IMR-90 (cell line): Measurements from ENCODE around the gene ZNF526. TPM values are rescaled to one million over a fixed set of nuclear protein-coding genes. Genes with fewer than 3 reads are reported as not detected.

Source experiments
- ATAC-seq: fragments of 200-7000 bp; cut with Tn5 transposase; 2 replicates; pipeline ENCODE4 v1.9.1; 2020; ENCODE audit warnings: low read depth, mild to moderate bottlenecking, moderate library complexity
- BruUV-seq: library from RNA; stranded (reverse); fragments of 400-500 nt; replicated peaks from 2 replicates; lab custom pipeline; 2021; lab: Mats Ljungman, UMichigan
- CTCF ChIA-PET: fragments of 300-600 bp; formaldehyde crosslinking; extraction: SDS; loops from one replicate; lab custom pipeline; 2021; ENCODE audit warnings: antibody characterized with exemption; lab: Yijun Ruan, JAX
- POLR2A ChIA-PET: fragments of 300-600 bp; sonication (Branson Sonifier 250); formaldehyde crosslinking; loops from one replicate; lab custom pipeline; 2022; ENCODE audit warnings: antibody characterized with exemption; ENCODE audit not compliant: unreplicated experiment; lab: Charles Lee
- DNase-seq: peaks from one replicate; pipeline ENCODE4 v3.0.0; 2013
- H2AFZ ChIP-seq: replicated peaks from 2 replicates; pipeline ENCODE3; 2013; ENCODE audit warnings: low read length, mild to moderate bottlenecking; ENCODE audit not compliant: poor library complexity
- H2AK5ac ChIP-seq: 2 replicates; pipeline ENCODE4 v1.6.1; 2013; ENCODE audit warnings: low read depth, low read length, inconsistent platforms
- H2AK9ac ChIP-seq: replicated peaks from 2 replicates; pipeline ENCODE3; 2013; ENCODE audit warnings: mild to moderate bottlenecking, low read depth, low read length, moderate library complexity; ENCODE audit not compliant: poor library complexity
- H2BK120ac ChIP-seq: 2 replicates; pipeline ENCODE4 v1.6.1; 2013; ENCODE audit warnings: low read depth, low read length, inconsistent platforms
- H2BK15ac ChIP-seq: 3 replicates; pipeline ENCODE4 v1.6.1; 2013; ENCODE audit warnings: low read depth, low read length, inconsistent platforms
- H2BK20ac ChIP-seq: 2 replicates; pipeline ENCODE4 v1.6.1; 2013; ENCODE audit warnings: low read depth, mild to moderate bottlenecking, inconsistent platforms, low read length, moderate library complexity
- H2BK5ac ChIP-seq: 2 replicates; pipeline ENCODE4 v1.6.1; 2013; ENCODE audit warnings: mild to moderate bottlenecking, low read depth, low read length, inconsistent platforms; ENCODE audit not compliant: poor library complexity, severe bottlenecking
- H3K14ac ChIP-seq: replicated peaks from 2 replicates; pipeline ENCODE4 v1.6.1; 2013; ENCODE audit warnings: low read depth, low read length, inconsistent platforms
- H3K18ac ChIP-seq: 2 replicates; pipeline ENCODE4 v1.6.1; 2013; ENCODE audit warnings: low read depth, low read length, control low read depth
- H3K23ac ChIP-seq: 2 replicates; pipeline ENCODE4 v1.6.1; 2013; ENCODE audit warnings: low read depth, low read length, inconsistent platforms
- H3K27ac ChIP-seq: 2 replicates; pipeline ENCODE4 v1.5.1; 2013; ENCODE audit warnings: mild to moderate bottlenecking, control low read depth, low read length; ENCODE audit not compliant: insufficient read depth
- H3K27me3 ChIP-seq: 2 replicates; pipeline ENCODE4 v1.6.1; 2013; ENCODE audit warnings: low read length; ENCODE audit not compliant: control insufficient read depth, insufficient read depth
- H3K36me3 ChIP-seq: 2 replicates; pipeline ENCODE4 v1.6.1; 2013; ENCODE audit warnings: low read length, mixed read lengths; ENCODE audit not compliant: control insufficient read depth, insufficient read depth
- H3K4ac ChIP-seq: 2 replicates; pipeline ENCODE4 v1.6.1; 2013; ENCODE audit warnings: low read depth, low read length, inconsistent platforms
- H3K4me1 ChIP-seq: 2 replicates; pipeline ENCODE4 v1.6.1; 2013; ENCODE audit warnings: low read length, mixed read lengths; ENCODE audit not compliant: control insufficient read depth, insufficient read depth
- H3K4me2 ChIP-seq: 2 replicates; pipeline ENCODE4 v1.6.1; 2013; ENCODE audit warnings: low read depth, mild to moderate bottlenecking, control low read depth, low read length, moderate library complexity
- H3K4me3 ChIP-seq: 2 replicates; pipeline ENCODE4 v1.5.1; 2013; ENCODE audit warnings: low read depth, mild to moderate bottlenecking, control low read depth, low read length, moderate library complexity; ENCODE audit not compliant: insufficient read depth
- H3K56ac ChIP-seq: 2 replicates; pipeline ENCODE4 v1.6.1; 2013; ENCODE audit warnings: low read length, inconsistent platforms; ENCODE audit not compliant: insufficient read depth; ENCODE audit errors: extremely low read depth
- H3K79me1 ChIP-seq, 2 experiments: 2 replicates each; pipeline ENCODE4 v1.6.1; 2013; ENCODE audit warnings: low read length in 2 of 2, inconsistent platforms in 1 of 2, low read depth in 1 of 2
- H3K9ac ChIP-seq: 2 replicates; pipeline ENCODE4 v1.6.1; 2013; ENCODE audit warnings: low read depth, low read length, control low read depth
- H3K9me1 ChIP-seq: 2 replicates; pipeline ENCODE4 v1.6.1; 2013; ENCODE audit warnings: low read length, inconsistent platforms; ENCODE audit not compliant: insufficient read depth
- H3K9me3 ChIP-seq: 2 replicates; pipeline ENCODE4 v1.6.1; 2013; ENCODE audit warnings: low read length; ENCODE audit not compliant: control insufficient read depth, insufficient read depth
- H4K20me1 ChIP-seq: 2 replicates; pipeline ENCODE4 v1.6.1; 2013; ENCODE audit warnings: low read length, inconsistent platforms; ENCODE audit not compliant: insufficient read depth
- H4K5ac ChIP-seq: 2 replicates; pipeline ENCODE4 v1.6.1; 2013; ENCODE audit warnings: mild to moderate bottlenecking, low read depth, low read length, control low read depth
- H4K8ac ChIP-seq, 2 experiments: 2 replicates each; pipeline ENCODE4 v1.6.1; 2013; ENCODE audit warnings: low read depth in 2 of 2, low read length in 2 of 2, control low read depth in 1 of 2, inconsistent platforms in 1 of 2
- H4K91ac ChIP-seq: 2 replicates; pipeline ENCODE4 v1.6.1; 2013; ENCODE audit warnings: low read depth, low read length, inconsistent platforms; ENCODE audit not compliant: insufficient read depth
- BHLHE40 ChIP-seq: fragments of 150-350 bp; IDR thresholded peaks from 2 replicates; pipeline ENCODE4 v1.6.1; 2016; ENCODE audit warnings: mild to moderate bottlenecking, low read depth, low read length
- ELK1 ChIP-seq: fragments of 150-350 bp; IDR thresholded peaks from 2 replicates; pipeline ENCODE4 v1.6.1; 2016; ENCODE audit warnings: low read depth, mild to moderate bottlenecking, low read length, moderate library complexity, borderline replicate concordance
- FOS ChIP-seq: fragments of 150-350 bp; IDR thresholded peaks from 2 replicates; pipeline ENCODE4 v1.6.1; 2016; ENCODE audit warnings: low read depth, low read length
- MAFK ChIP-seq: IDR thresholded peaks from 2 replicates; pipeline ENCODE4 v1.6.1; 2012; ENCODE audit warnings: low read depth, low read length, improper control_type of control experiment
- MAZ ChIP-seq: IDR thresholded peaks from 2 replicates; pipeline ENCODE4 v1.6.1; 2012; ENCODE audit warnings: low read depth, mild to moderate bottlenecking, low read length, improper control_type of control experiment, moderate library complexity, borderline replicate concordance
- MXI1 ChIP-seq: IDR thresholded peaks from 2 replicates; pipeline ENCODE4 v1.6.1; 2012; ENCODE audit warnings: low read depth, mild to moderate bottlenecking, low read length, moderate library complexity, borderline replicate concordance
- RCOR1 ChIP-seq: IDR thresholded peaks from 2 replicates; pipeline ENCODE4 v1.6.1; 2012; ENCODE audit warnings: mild to moderate bottlenecking, low read length, improper control_type of control experiment; ENCODE audit not compliant: insufficient replicate concordance
- RFX5 ChIP-seq: IDR thresholded peaks from 2 replicates; pipeline ENCODE4 v1.8.0; 2012; ENCODE audit warnings: low read depth, mild to moderate bottlenecking, low read length, moderate library complexity
- SMC3 ChIP-seq: fragments of 150-350 bp; IDR thresholded peaks from 2 replicates; pipeline ENCODE4 v1.6.1; 2016; ENCODE audit warnings: low read depth, mild to moderate bottlenecking, antibody characterized with exemption, low read length, moderate library complexity
- USF2 ChIP-seq: fragments of 150-350 bp; IDR thresholded peaks from 2 replicates; pipeline ENCODE4 v1.6.1; 2017; ENCODE audit warnings: mild to moderate bottlenecking, antibody characterized with exemption, low read length, low read depth
- WGBS, 2 experiments: methylation state at CpG; one replicate each; pipeline versions ENCODE4 v1.1.5 to v1.1.7; 2013; ENCODE audit warnings: missing lambda C conversion rate in 2 of 2; ENCODE audit not compliant: insufficient read length in 1 of 2; ENCODE audit errors: extremely low coverage in 2 of 2; 5-methylcytosine and 5-hydroxymethylcytosine counted together
- dilution Hi-C: fragments of 300-500 bp; cut with HindIII; formaldehyde crosslinking; loops from one replicate; pipeline ENCODE4 v1.14.3; 2018; ENCODE audit warnings: low sequenced_read_pairs; ENCODE audit not compliant: unreplicated experiment
- in situ Hi-C: fragments of 300-500 bp; cut with MboI; formaldehyde crosslinking; loops from 3 replicates; pipeline ENCODE4 v1.14.3; 2019; ENCODE audit warnings: low sequenced_read_pairs, inconsistent platforms, mixed read lengths
- intact Hi-C: fragments of 100-400 bp; cut with micrococcal nuclease; formaldehyde crosslinking; loops from 2 replicates; pipeline ENCODE4 v1.10.0; 2022
- polyA plus RNA-seq, 3 experiments: library from polyadenylated mRNA; depleted of rRNA; stranded (reverse); fragments of >200 nt; gene quantifications; 2 replicates each; pipeline ENCODE4 v1.2.3, GENCODE V29; 2012; ENCODE audit warnings: low replicate concordance in 1 of 3
- total RNA-seq: library from RNA; depleted of rRNA; stranded (reverse); fragments of >200 nt; gene quantifications from 2 replicates; pipeline ENCODE4 v1.2.3, GENCODE V29; 2012

Gene ZNF526
- total and polyA plus RNA-seq, 2 of the 4 experiments (the other 2 are of a cell fraction) = 7.3 to 13.6 TPM

- Histone ChIP-seq H3K9ac (no peak overlapping the region), H3K79me1 (peaks cover 33 to 77% of the 10 kb centered on the region in 2 experiments; a peak in 3 of 4 replicates), H2BK20ac (no peak overlapping the region), H3K56ac (no peak overlapping the region), H3K14ac (no peak overlapping the region), H3K9me1 (peaks cover 4% of the 10 kb centered on the region; the same call in 1 of the 2 replicates), H3K36me3 (peaks cover 62% of the 10 kb centered on the region), H3K4me1 (no peaks in the 10 kb centered on the region), H3K4me2 (no peak overlapping the region), H4K5ac (no peak overlapping the region), H3K4ac (no peak overlapping the region), H3K27me3 (no peaks in the 10 kb centered on the region), H4K20me1 (peaks cover 54% of the 10 kb centered on the region), H2AK9ac (no peak overlapping the region), H2BK120ac (no peak overlapping the region), H4K91ac (no peak overlapping the region), H4K8ac (no peak overlapping the region), H2BK5ac (no peak overlapping the region), H3K9me3 (no peaks in the 10 kb centered on the region), H3K23ac (no peak overlapping the region), H2AK5ac (no peak overlapping the region), H3K27ac (no peak overlapping the region), H3K4me3 (no peak overlapping the region), H3K18ac (no peak overlapping the region), H2BK15ac (no peak overlapping the region), H2AFZ (no peak overlapping the region)
- intact Hi-C loops (no loop called here), dilution Hi-C loops (no loop called here), in situ Hi-C loops (no loop called here)
- ATAC-seq (no peak), DNase-seq (no peak)
- 83% methylated on average over 3 of the region's 5 CpGs; no CpG with 5 or more reads in 1 of the 2 experiments for WGBS, 2 experiments
- ChIA-PET POLR2A (interaction anchor here (0.6 kb wide), 1 partner anchor 115 kb away, joined by 4 read pairs; no protein-coding TSS in a partner anchor), CTCF (interaction anchor here (0.6 kb wide), 1 partner anchor 16 kb away, joined by 3 read pairs; no protein-coding TSS in a partner anchor)
- BruUV-seq = no TSS peak
- TF ChIP-seq ELK1 = no peak
- TF ChIP-seq MAZ = no peak
- no peak for TF ChIP-seq SMC3
- no peak for TF ChIP-seq BHLHE40
- TF ChIP-seq RCOR1 = no peak
- no peak for TF ChIP-seq RFX5
- no peak for TF ChIP-seq MAFK
- no peak for TF ChIP-seq MXI1
- no peak for TF ChIP-seq USF2
- no peak for TF ChIP-seq FOS
Measured at GRCh38 chr19:42235181-42235580, 15.1 kb downstream of the ZNF526 start.
